ENCODE data around the gene GJC2.

GJC2 gene

GRCh38 chr1:228131766-228132165, 18.0 kb upstream of the GJC2 start:
- Mint-ChIP-seq H3K9me3 (no peaks in the 10 kb centered on the region), H3K36me3 (ENCODE audit: low read depth) (no peaks in the 10 kb centered on the region), H3K4me3 (no peak overlapping the region), H3K27ac (no peak overlapping the region), H3K4me1 (peaks cover 4% of the 10 kb centered on the region), H3K27me3 (peaks cover 2% of the 10 kb centered on the region)
- DNase-seq: no peak
- no peak for ATAC-seq

- Mint-ChIP-seq H3K4me1 (peaks cover 10% of the 10 kb centered on the region), H3K27me3 (peaks cover 2% of the 10 kb centered on the region), H3K4me3 (no peak overlapping the region), H3K36me3 (ENCODE audit: low read depth) (no peaks in the 10 kb centered on the region), H3K27ac (no peak overlapping the region), H3K9me3 (no peaks in the 10 kb centered on the region)
- no peak for DNase-seq
- ATAC-seq: no peak
Measured at GRCh38 chr1:228134591-228134990, 15.1 kb upstream of the GJC2 start.

- peaks cover 10% of the 10 kb centered on the region for H3K36me3 Mint-ChIP-seq (ENCODE audit: low read depth)
- no peaks in the 10 kb centered on the region for H3K9me3 Mint-ChIP-seq
- no peak for DNase-seq
- H3K4me3 Mint-ChIP-seq: no peak overlapping the region
- H3K27ac Mint-ChIP-seq: no peak overlapping the region
- H3K4me1 Mint-ChIP-seq: peaks cover 12% of the 10 kb centered on the region
- no peaks in the 10 kb centered on the region for H3K27me3 Mint-ChIP-seq
- ATAC-seq: no peak
Measured at GRCh38 chr1:228136901-228137300, 12.8 kb upstream of the GJC2 start.

- peaks cover 24% of the 10 kb centered on the region for H3K36me3 Mint-ChIP-seq (ENCODE audit: low read depth)
- no peak for DNase-seq
- H3K9me3 Mint-ChIP-seq: no peaks in the 10 kb centered on the region
- H3K27ac Mint-ChIP-seq: peak overlapping the region; percentile 94
- peaks cover 36% of the 10 kb centered on the region for H3K4me1 Mint-ChIP-seq
- no peak for ATAC-seq
- no peaks in the 10 kb centered on the region for H3K27me3 Mint-ChIP-seq
- peak overlapping the region; percentile 95 for H3K4me3 Mint-ChIP-seq
Measured at GRCh38 chr1:228139406-228139930, 10.3 kb upstream of the GJC2 start.

- peak within 1 kb of the TSS; percentile 95 for H3K4me3 Mint-ChIP-seq
- H3K4me1 Mint-ChIP-seq: peaks cover 36% of the 10 kb centered on the region
- ATAC-seq: peak; percentile 94
- H3K27ac Mint-ChIP-seq: peak within 1 kb of the TSS; percentile 94
- DNase-seq: peak; percentile 100
- H3K9me3 Mint-ChIP-seq: no peaks in the 10 kb centered on the region
- H3K27me3 Mint-ChIP-seq: no peaks in the 10 kb centered on the region
- peaks cover 24% of the 10 kb centered on the region for H3K36me3 Mint-ChIP-seq (ENCODE audit: low read depth)
Measured at GRCh38 chr1:228139931-228140723, 9.6 kb upstream of the GJC2 start, which contains the start of gene GUK1. Gene GUK1, plus strand, starts transcription at chr1:228140279. Its CDS starts 24 bp downstream, at chr1:228140303.

- peaks cover 24% of the 10 kb centered on the region for H3K36me3 Mint-ChIP-seq (ENCODE audit: low read depth)
- H3K27ac Mint-ChIP-seq: peak overlapping the region; percentile 94
- ATAC-seq (no peak), DNase-seq (no peak)
- peak overlapping the region; percentile 95 for H3K4me3 Mint-ChIP-seq
- no peaks in the 10 kb centered on the region for H3K27me3 Mint-ChIP-seq
- peaks cover 36% of the 10 kb centered on the region for H3K4me1 Mint-ChIP-seq
- H3K9me3 Mint-ChIP-seq: no peaks in the 10 kb centered on the region
Measured at GRCh38 chr1:228140724-228141225, 9.0 kb upstream of the GJC2 start.

GRCh38 chr1:228141226-228142044, 8.3 kb upstream of the GJC2 start:
- Mint-ChIP-seq H3K4me1 (peaks cover 36% of the 10 kb centered on the region), H3K27me3 (no peaks in the 10 kb centered on the region), H3K9me3 (no peaks in the 10 kb centered on the region), H3K36me3 (ENCODE audit: low read depth) (peaks cover 24% of the 10 kb centered on the region), H3K4me3 (peak overlapping the region; percentile 95), H3K27ac (peak overlapping the region; percentile 94)
- ATAC-seq (no peak), DNase-seq (no peak)

GRCh38 chr1:228142155-228142691, 7.5 kb upstream of the GJC2 start:
- Mint-ChIP-seq H3K4me3 (peak overlapping the region; percentile 95), H3K36me3 (ENCODE audit: low read depth) (peaks cover 24% of the 10 kb centered on the region), H3K27me3 (no peaks in the 10 kb centered on the region), H3K9me3 (no peaks in the 10 kb centered on the region), H3K27ac (peak overlapping the region; percentile 94), H3K4me1 (peaks cover 35% of the 10 kb centered on the region)
- no peak for ATAC-seq
- DNase-seq: no peak

GRCh38 chr1:228142701-228143136, 7.0 kb upstream of the GJC2 start:
- no peaks in the 10 kb centered on the region for H3K9me3 Mint-ChIP-seq
- no peak for ATAC-seq

GRCh38 chr1:228143480-228144192, 6.1 kb upstream of the GJC2 start:
- Mint-ChIP-seq H3K4me1 (peaks cover 32% of the 10 kb centered on the region), H3K4me3 (peak overlapping the region; percentile 95), H3K27me3 (no peaks in the 10 kb centered on the region), H3K9me3 (no peaks in the 10 kb centered on the region), H3K36me3 (ENCODE audit: low read depth) (peaks cover 24% of the 10 kb centered on the region), H3K27ac (peak overlapping the region; percentile 57)
- DNase-seq: no peak
- ATAC-seq: no peak

More at GRCh38 chr1:228142701-228143136, 7.0 kb upstream of the GJC2 start:
- H3K4me3 Mint-ChIP-seq: peak overlapping the region; percentile 95
- no peaks in the 10 kb centered on the region for H3K27me3 Mint-ChIP-seq
- peaks cover 32% of the 10 kb centered on the region for H3K4me1 Mint-ChIP-seq
- peaks cover 24% of the 10 kb centered on the region for H3K36me3 Mint-ChIP-seq (ENCODE audit: low read depth)
- H3K27ac Mint-ChIP-seq: peak overlapping the region; percentile 94
- no peak for DNase-seq

- no peak overlapping the region for H3K27ac Mint-ChIP-seq
- H3K36me3 Mint-ChIP-seq (ENCODE audit: low read depth): peaks cover 24% of the 10 kb centered on the region
- H3K9me3 Mint-ChIP-seq: no peaks in the 10 kb centered on the region
- no peak for ATAC-seq
- H3K27me3 Mint-ChIP-seq: no peaks in the 10 kb centered on the region
- no peak for DNase-seq
- peak overlapping the region; percentile 34 for H3K4me3 Mint-ChIP-seq
- peaks cover 32% of the 10 kb centered on the region for H3K4me1 Mint-ChIP-seq
Measured at GRCh38 chr1:228144193-228144992, 5.3 kb upstream of the GJC2 start.

GRCh38 chr1:228144993-228145343, 4.8 kb upstream of the GJC2 start:
- no peaks in the 10 kb centered on the region for H3K9me3 Mint-ChIP-seq
- DNase-seq (no peak), ATAC-seq (no peak)
- H3K27ac Mint-ChIP-seq: no peak overlapping the region
- H3K36me3 Mint-ChIP-seq (ENCODE audit: low read depth): peaks cover 24% of the 10 kb centered on the region
- H3K4me1 Mint-ChIP-seq: peaks cover 26% of the 10 kb centered on the region
- H3K4me3 Mint-ChIP-seq: no peak overlapping the region
- H3K27me3 Mint-ChIP-seq: no peaks in the 10 kb centered on the region
